ENCODE data around the gene GAS1. TPM values are rescaled to one million over a fixed set of nuclear protein-coding genes. Genes with fewer than 3 reads are reported as not detected.

GAS1 gene
- total RNA-seq, 1 experiment from 2014 or later: 0.13 TPM

- TF ChIP-seq CTCF (IDR thresholded peaks at IDR 0.05): peak; percentile 79
- no peak for TF ChIP-seq POLR2AphosphoS5 (IDR thresholded peaks at IDR 0.05; ENCODE audit: low read depth, low read length)
- no peak for TF ChIP-seq TCF7L2 (IDR thresholded peaks at IDR 0.05; ENCODE audit: low read depth, low read length)
- TF ChIP-seq REST (IDR thresholded peaks at IDR 0.05; ENCODE audit: insufficient read depth in 1 of 2, low read depth in 2 of 2, low read length in 1 of 2): no peak
- TF ChIP-seq SIN3A (IDR thresholded peaks at IDR 0.05; ENCODE audit: borderline replicate concordance, insufficient read depth, low read depth, low read length): no peak
- intact Hi-C loops (cut with micrococcal nuclease; ENCODE audit: unreplicated experiment) (loop anchor here (5.0 to 10.0 kb wide), 2 partner anchors 376 to 461 kb away; no protein-coding TSS in a partner anchor), in situ Hi-C loops (cut with HindIII; ENCODE audit: low pct_unique_long_range_greater_than_20kb, low sequenced_read_pairs) (no loop called here)
- no peaks in the 10 kb centered on the region for H3K9me3 ChIP-seq (ENCODE audit: control insufficient read depth, insufficient read depth, low read depth, low read length)
- no peak overlapping the region for H3K27ac ChIP-seq (ENCODE audit: low read length)
- ChIA-PET CTCF (interaction anchor here (0.7 to 0.9 kb wide), 4 partner anchors 33 to 439 kb away, joined by 3 to 6 read pairs (median 4); no protein-coding TSS in a partner anchor), POLR2A (interaction anchor here (0.7 kb wide), 1 partner anchor 155 kb away, joined by 8 read pairs; no protein-coding TSS in a partner anchor)
- no peaks in the 10 kb centered on the region for H3K36me3 ChIP-seq (ENCODE audit: control insufficient read depth, insufficient read depth, low read length)
- H3K4me3 ChIP-seq (ENCODE audit: low read depth in 2 of 2, low read length in 2 of 2): peak overlapping the region; percentile 49 to 55
- ATAC-seq (peak; percentile 70), DNase-seq (ENCODE audit: low read depth, low spot score) (peak; percentile 28)
- peaks cover 11% of the 10 kb centered on the region for H3K27me3 ChIP-seq (ENCODE audit: control insufficient read depth, insufficient read depth, low read length)
- no TSS peak for BruUV-seq (replicated peaks)
- H3K4me1 ChIP-seq (ENCODE audit: control insufficient read depth, insufficient read depth, low read length): no peaks in the 10 kb centered on the region
Observed at GRCh38 chr9:86948074-86948929, 996 bp upstream of the GAS1 start.

GRCh38 chr9:86946201-86947145, 833 bp downstream of the GAS1 start:
- H3K4me3 ChIP-seq (ENCODE audit: low read depth in 2 of 2, low read length in 2 of 2): peak overlapping the region; percentile 49 to 52
- peaks cover 12% of the 10 kb centered on the region for H3K27me3 ChIP-seq (ENCODE audit: control insufficient read depth, insufficient read depth, low read length)
- ChIA-PET CTCF (no interaction called here), POLR2A (no interaction called here)
- no peaks in the 10 kb centered on the region for H3K36me3 ChIP-seq (ENCODE audit: control insufficient read depth, insufficient read depth, low read length)
- TF ChIP-seq CTCF (IDR thresholded peaks at IDR 0.05) (no peak), TCF7L2 (IDR thresholded peaks at IDR 0.05; ENCODE audit: low read depth, low read length) (no peak), SIN3A (IDR thresholded peaks at IDR 0.05; ENCODE audit: borderline replicate concordance, insufficient read depth, low read depth, low read length) (no peak), REST (IDR thresholded peaks at IDR 0.05; ENCODE audit: insufficient read depth in 1 of 2, low read depth in 2 of 2, low read length in 1 of 2) (no peak), POLR2AphosphoS5 (IDR thresholded peaks at IDR 0.05; ENCODE audit: low read depth, low read length) (no peak)
- DNase-seq (ENCODE audit: low read depth, low spot score) (no peak), ATAC-seq (peak; percentile 83)
- H3K27ac ChIP-seq (ENCODE audit: low read length): no peak overlapping the region
- BruUV-seq (replicated peaks): no TSS peak
- H3K4me1 ChIP-seq (ENCODE audit: control insufficient read depth, insufficient read depth, low read length): no peaks in the 10 kb centered on the region
- no peaks in the 10 kb centered on the region for H3K9me3 ChIP-seq (ENCODE audit: control insufficient read depth, insufficient read depth, low read depth, low read length)
- in situ Hi-C loops (cut with HindIII; ENCODE audit: low pct_unique_long_range_greater_than_20kb, low sequenced_read_pairs) (no loop called here), intact Hi-C loops (cut with micrococcal nuclease; ENCODE audit: unreplicated experiment) (loop anchor here (5.0 to 10.0 kb wide), 2 partner anchors 378 to 459 kb away; no protein-coding TSS in a partner anchor)
